ENCODE results near the gene FBXL20.

DNA sequence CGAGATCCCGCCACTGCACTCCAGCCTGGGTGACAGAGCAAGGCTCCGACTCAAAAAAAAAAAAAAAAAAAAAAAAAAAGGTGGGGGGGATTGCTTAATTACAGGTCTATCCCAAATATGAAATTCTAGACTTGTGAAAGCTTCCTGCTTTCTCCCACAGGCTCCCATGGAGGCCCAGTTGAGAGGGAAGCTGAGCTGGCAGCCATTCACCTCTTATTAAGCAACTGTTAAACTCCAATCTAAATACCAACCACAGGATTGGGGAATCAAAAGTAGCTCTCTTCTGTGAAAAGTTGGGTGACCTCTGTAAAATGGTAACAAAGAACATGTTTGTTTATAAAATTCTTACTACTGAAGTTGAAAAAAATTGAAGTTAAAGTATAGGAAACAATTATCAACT, 129.9 kb downstream of the FBXL20 start:
- no peak for TF ChIP-seq POLR2A (IDR thresholded peaks at IDR 0.05)
- no peak for TF ChIP-seq CTCF (IDR thresholded peaks at IDR 0.05)
